Activated naive CD8-positive, alpha-beta T cell treated with anti-CD3 and anti-CD28 coated beads, Interleukin-2, amount 10 ng/mL, durations not matched to agents 7 days and 5 days (primary cell): ENCODE data around the gene HTR4. TPM values are rescaled to one million over a fixed set of nuclear protein-coding genes. Genes with fewer than 3 reads are reported as not detected.
"Not testable (repeated sequence)": the region's sequence is repeated elsewhere in the genome, so short reads cannot be mapped to it uniquely, and the experiment has no call there.

ENCODE experiments used
- ATAC-seq: fragments of 150-1000 bp; cut with Tn5 transposase; one replicate; pipeline ENCODE4 v1.10.0; 2021; ENCODE audit warnings: low read depth, moderate library complexity
- POLR2A ChIA-PET: fragments of 350-600 bp; sonication (Branson Sonifier 250); formaldehyde crosslinking; loops from one replicate; lab custom pipeline; 2021; ENCODE audit warnings: antibody characterized with exemption; lab: Charles Lee
- DNase-seq: peaks from one replicate; pipeline ENCODE4 v3.0.0; 2021
- H3K27ac Mint-ChIP-seq: one replicate; pipeline ENCODE4 v1.8.0; 2022; ENCODE audit warnings: mild to moderate bottlenecking, mixed read lengths
- H3K27me3 Mint-ChIP-seq: one replicate; pipeline ENCODE4 v1.8.0; 2022; ENCODE audit warnings: mild to moderate bottlenecking, moderate library complexity, mixed read lengths
- H3K36me3 Mint-ChIP-seq: one replicate; pipeline ENCODE4 v1.8.0; 2021; ENCODE audit warnings: mild to moderate bottlenecking, mixed read lengths
- H3K4me1 Mint-ChIP-seq: one replicate; pipeline ENCODE4 v1.8.0; 2021; ENCODE audit warnings: mixed read lengths
- H3K4me3 Mint-ChIP-seq: one replicate; pipeline ENCODE4 v1.8.0; 2022; ENCODE audit warnings: mild to moderate bottlenecking, moderate library complexity, mixed read lengths
- H3K9me3 Mint-ChIP-seq: one replicate; pipeline ENCODE4 v1.8.0; 2021; ENCODE audit warnings: mixed read lengths
- total RNA-seq, 2 experiments: library from RNA; stranded (reverse); gene quantifications; one replicate each; pipeline ENCODE4 v1.2.3, GENCODE V29; 2021

HTR4 gene
- total RNA-seq, 2 experiments from 2014 or later: not detected

DNA sequence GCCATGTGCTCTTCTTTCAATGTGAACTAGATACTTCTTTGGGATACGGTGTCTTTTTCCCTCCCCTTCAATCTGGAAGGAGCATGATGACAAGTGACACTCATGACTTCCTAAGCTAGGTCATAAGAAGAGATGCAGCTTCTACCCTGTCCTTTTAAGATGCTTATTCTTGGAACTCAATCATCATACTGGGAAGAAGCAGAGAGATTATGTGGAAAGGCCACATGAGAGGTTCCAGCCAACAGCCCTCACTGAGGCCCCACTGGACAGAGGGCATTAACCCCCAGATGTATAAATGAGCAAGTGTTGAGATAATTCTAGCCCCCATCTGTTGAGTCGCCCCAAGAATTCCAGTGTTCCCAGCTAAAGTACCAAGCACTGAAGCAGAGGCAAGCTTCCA is 29.3 kb upstream of the HTR4 start:
- no peak for DNase-seq
- Mint-ChIP-seq H3K4me1 (peaks cover 2% of the 10 kb centered on the region), H3K4me3 (no peak overlapping the region), H3K27ac (no peak overlapping the region), H3K36me3 (no peaks in the 10 kb centered on the region), H3K27me3 (peaks cover 2% of the 10 kb centered on the region), H3K9me3 (no peaks in the 10 kb centered on the region)
- POLR2A ChIA-PET: no interaction called here
- no peak for ATAC-seq

- H3K27me3 Mint-ChIP-seq: peaks cover 2% of the 10 kb centered on the region
- DNase-seq (no peak), ATAC-seq (no peak)
- no peaks in the 10 kb centered on the region for H3K36me3 Mint-ChIP-seq
- no peaks in the 10 kb centered on the region for H3K9me3 Mint-ChIP-seq
- no peak overlapping the region for H3K27ac Mint-ChIP-seq
- no peak overlapping the region for H3K4me3 Mint-ChIP-seq
- POLR2A ChIA-PET: no interaction called here
- peaks cover 2% of the 10 kb centered on the region for H3K4me1 Mint-ChIP-seq
These were observed 28.0 kb upstream of the HTR4 start for GRCh38 chr5:148682058-148683026.

DNA sequence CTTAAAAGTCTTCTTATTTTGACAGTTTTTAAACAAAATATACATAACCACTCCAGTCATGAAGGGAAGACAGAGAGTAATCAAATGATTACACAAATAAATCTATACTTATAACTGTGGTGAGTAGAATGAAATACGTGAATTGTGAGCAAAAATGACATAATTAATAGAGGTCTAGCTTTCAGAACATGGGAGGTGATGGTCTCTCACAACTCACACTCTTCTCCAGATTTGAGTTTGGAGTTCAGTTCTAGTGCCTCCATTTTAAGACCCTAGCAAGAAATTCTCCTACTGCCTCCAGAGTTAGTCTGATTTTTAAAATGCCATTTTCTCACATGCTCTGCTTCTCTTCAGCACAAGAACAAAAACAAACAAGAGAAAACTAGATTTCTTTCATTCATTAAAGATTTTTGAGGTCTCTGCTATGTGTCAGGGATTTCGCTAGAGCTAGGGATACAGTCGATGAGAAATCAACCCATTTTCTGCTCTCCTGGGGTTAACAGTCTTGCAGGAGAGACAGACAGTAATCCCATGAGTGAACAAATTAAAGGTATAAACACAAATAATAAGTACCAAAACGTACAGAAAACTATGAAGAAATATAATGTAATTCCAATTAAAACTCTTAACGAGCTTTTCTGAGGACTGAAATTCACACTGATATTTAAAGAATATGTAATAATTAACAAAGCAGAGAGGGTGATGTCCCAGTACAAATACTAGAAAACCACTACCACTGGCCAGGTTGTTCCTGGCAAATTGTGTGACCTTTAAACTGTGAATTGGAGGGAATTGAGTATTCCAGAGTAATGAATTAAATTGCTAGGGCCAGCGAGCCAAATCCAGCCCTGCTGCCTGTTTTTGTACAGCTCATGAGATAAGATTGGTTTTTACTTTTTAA is 27.1 kb upstream of the HTR4 start:
- Mint-ChIP-seq H3K4me1 (peaks cover 2% of the 10 kb centered on the region), H3K9me3 (no peaks in the 10 kb centered on the region), H3K36me3 (no peaks in the 10 kb centered on the region), H3K4me3 (no peak overlapping the region), H3K27me3 (peaks cover 2% of the 10 kb centered on the region), H3K27ac (no peak overlapping the region)
- ATAC-seq: no peak
- POLR2A ChIA-PET: no interaction called here
- no peak for DNase-seq

DNA sequence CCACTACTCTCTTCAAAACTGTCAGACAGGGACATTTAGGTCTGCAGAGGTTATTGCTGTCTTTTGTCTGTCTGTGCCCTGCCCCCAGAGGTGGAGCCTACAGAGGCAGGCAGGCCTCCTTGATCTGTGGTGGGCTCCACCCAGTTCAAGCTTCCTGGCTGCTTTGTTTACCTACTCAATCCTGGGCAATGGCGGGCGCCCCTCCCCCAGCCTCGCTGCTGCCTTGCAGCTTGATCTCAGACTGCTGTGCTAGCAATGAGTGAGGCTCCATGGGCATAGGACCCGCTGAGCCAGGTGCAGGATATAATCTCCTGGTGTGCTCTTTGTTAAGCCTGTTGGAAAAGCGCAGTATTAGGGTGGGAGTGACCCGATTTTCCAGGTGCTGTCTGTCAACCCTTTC is 19.4 kb upstream of the HTR4 start:
- H3K27me3 Mint-ChIP-seq, H3K4me1 Mint-ChIP-seq, ATAC-seq, POLR2A ChIA-PET, H3K4me3 Mint-ChIP-seq, DNase-seq, H3K9me3 Mint-ChIP-seq, H3K27ac Mint-ChIP-seq, H3K36me3 Mint-ChIP-seq: not testable (repeated sequence)

GRCh38 chr5:148666353-148666752 is 12.0 kb upstream of the HTR4 start:
- H3K36me3 Mint-ChIP-seq: no peaks in the 10 kb centered on the region
- H3K4me3 Mint-ChIP-seq: no peak overlapping the region
- H3K4me1 Mint-ChIP-seq: no peaks in the 10 kb centered on the region
- H3K27me3 Mint-ChIP-seq: peaks cover 4% of the 10 kb centered on the region
- POLR2A ChIA-PET: no interaction called here
- H3K9me3 Mint-ChIP-seq: no peaks in the 10 kb centered on the region
- H3K27ac Mint-ChIP-seq: no peak overlapping the region
- ATAC-seq: no peak
- no peak for DNase-seq

DNA sequence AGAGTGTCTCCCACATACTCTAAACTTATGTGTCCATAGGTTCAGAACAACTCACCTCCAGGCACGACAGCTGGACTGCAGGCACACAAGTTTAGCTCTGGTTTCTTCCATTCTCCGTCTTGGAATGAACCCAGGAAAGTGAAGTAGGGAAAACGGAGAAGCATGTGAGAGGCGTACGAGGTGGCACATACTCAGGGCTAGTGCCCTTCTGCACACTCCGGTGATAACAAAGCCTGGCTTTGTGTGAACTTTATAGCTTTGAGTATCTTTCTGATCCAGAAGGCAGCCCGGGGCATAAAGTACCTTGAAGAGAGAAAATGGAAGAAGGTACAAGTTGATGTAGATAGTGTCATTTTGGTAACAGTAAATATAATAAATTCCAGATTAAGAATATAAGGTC is 11.1 kb upstream of the HTR4 start:
- no peak overlapping the region for H3K4me3 Mint-ChIP-seq
- POLR2A ChIA-PET: no interaction called here
- no peaks in the 10 kb centered on the region for H3K9me3 Mint-ChIP-seq
- no peaks in the 10 kb centered on the region for H3K4me1 Mint-ChIP-seq
- ATAC-seq (no peak), DNase-seq (no peak)
- H3K27ac Mint-ChIP-seq: no peak overlapping the region
- H3K36me3 Mint-ChIP-seq: no peaks in the 10 kb centered on the region
- H3K27me3 Mint-ChIP-seq: peaks cover 4% of the 10 kb centered on the region

GRCh38 chr5:148663509-148663908 is 9.2 kb upstream of the HTR4 start:
- H3K36me3 Mint-ChIP-seq: no peaks in the 10 kb centered on the region
- H3K27ac Mint-ChIP-seq: no peak overlapping the region
- POLR2A ChIA-PET: no interaction called here
- H3K4me1 Mint-ChIP-seq: no peaks in the 10 kb centered on the region
- peaks cover 15% of the 10 kb centered on the region for H3K27me3 Mint-ChIP-seq
- H3K4me3 Mint-ChIP-seq: no peak overlapping the region
- no peak for ATAC-seq
- H3K9me3 Mint-ChIP-seq: no peaks in the 10 kb centered on the region
- no peak for DNase-seq

DNA sequence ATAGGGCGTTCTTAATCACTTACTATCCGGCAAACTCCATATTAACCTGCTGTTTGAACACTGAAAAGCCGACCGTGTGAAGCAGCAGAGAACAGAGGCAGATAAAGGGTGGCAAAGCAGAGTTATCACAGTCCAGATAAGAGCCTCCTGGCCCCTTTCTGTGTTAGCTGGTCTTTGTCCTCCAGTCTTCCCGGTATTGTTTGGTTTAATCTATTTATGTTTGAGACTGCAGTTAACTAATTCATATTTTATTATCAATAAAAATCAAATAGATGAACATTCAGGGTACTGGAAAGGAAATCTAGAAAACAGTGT is 6.0 kb upstream of the HTR4 start:
- peaks cover 32% of the 10 kb centered on the region for H3K27me3 Mint-ChIP-seq
- POLR2A ChIA-PET: no interaction called here
- H3K36me3 Mint-ChIP-seq: no peaks in the 10 kb centered on the region
- DNase-seq (no peak), ATAC-seq (no peak)
- no peaks in the 10 kb centered on the region for H3K9me3 Mint-ChIP-seq
- no peak overlapping the region for H3K4me3 Mint-ChIP-seq
- no peaks in the 10 kb centered on the region for H3K4me1 Mint-ChIP-seq
- no peak overlapping the region for H3K27ac Mint-ChIP-seq

- Mint-ChIP-seq H3K9me3 (no peaks in the 10 kb centered on the region), H3K27ac (no peak overlapping the region), H3K4me1 (no peaks in the 10 kb centered on the region), H3K4me3 (no peak overlapping the region), H3K27me3 (peaks cover 36% of the 10 kb centered on the region), H3K36me3 (no peaks in the 10 kb centered on the region)
- ATAC-seq (no peak), DNase-seq (no peak)
- POLR2A ChIA-PET: no interaction called here
These were observed 5.5 kb upstream of the HTR4 start for GRCh38 chr5:148659641-148660345.

GRCh38 chr5:148653291-148653835 is 964 bp downstream of the HTR4 start:
- H3K9me3 Mint-ChIP-seq: no peaks in the 10 kb centered on the region
- ATAC-seq (no peak), DNase-seq (no peak)
- POLR2A ChIA-PET: no interaction called here
- no peaks in the 10 kb centered on the region for H3K4me1 Mint-ChIP-seq
- H3K27me3 Mint-ChIP-seq: peaks cover 47% of the 10 kb centered on the region
- no peaks in the 10 kb centered on the region for H3K36me3 Mint-ChIP-seq
- H3K4me3 Mint-ChIP-seq: no peak overlapping the region
- H3K27ac Mint-ChIP-seq: no peak overlapping the region

DNA sequence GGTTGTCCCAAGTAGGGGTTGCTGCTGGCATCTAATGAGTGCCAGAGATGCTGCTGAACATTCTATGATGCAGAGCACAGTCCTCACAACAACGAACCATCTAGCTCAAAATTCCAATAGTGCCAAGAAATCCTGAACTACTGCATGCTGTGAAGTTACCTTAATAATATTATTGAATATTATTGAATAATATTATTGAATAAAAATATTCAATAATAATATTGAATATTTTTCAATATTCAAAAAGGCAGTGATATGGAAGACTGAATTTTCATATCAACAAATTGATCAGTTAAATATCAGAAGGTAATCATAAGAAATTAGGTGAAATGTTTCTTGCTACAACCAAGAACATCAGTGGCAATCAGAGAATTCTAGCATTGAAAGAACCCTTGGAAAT is 2.8 kb downstream of the HTR4 start:
- Mint-ChIP-seq H3K4me1 (no peaks in the 10 kb centered on the region), H3K9me3 (no peaks in the 10 kb centered on the region), H3K27ac (no peak overlapping the region), H3K36me3 (no peaks in the 10 kb centered on the region), H3K4me3 (no peak overlapping the region), H3K27me3 (peaks cover 44% of the 10 kb centered on the region)
- DNase-seq (no peak), ATAC-seq (no peak)
- POLR2A ChIA-PET: no interaction called here

DNA sequence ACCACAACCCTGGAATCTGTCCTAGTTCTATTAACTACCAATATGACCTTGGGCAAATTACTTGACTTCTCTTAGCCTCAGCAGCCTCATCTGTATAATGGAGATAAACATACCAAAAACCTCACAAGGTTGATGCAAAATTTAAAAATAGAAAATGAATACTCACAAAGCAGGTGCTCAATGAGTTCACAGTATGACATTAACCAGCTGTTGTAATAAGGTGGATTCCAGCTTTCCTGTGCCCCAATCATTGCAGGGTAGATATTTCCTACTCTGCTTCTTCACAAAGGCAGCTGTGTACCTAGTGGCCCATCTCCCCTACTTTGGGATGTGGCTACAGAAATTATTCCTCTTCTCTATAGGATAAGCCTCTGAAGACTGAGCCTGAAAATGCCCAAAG is 8.8 kb downstream of the HTR4 start:
- no peak for ATAC-seq
- H3K27me3 Mint-ChIP-seq: peaks cover 14% of the 10 kb centered on the region
- no peaks in the 10 kb centered on the region for H3K36me3 Mint-ChIP-seq
- H3K4me3 Mint-ChIP-seq: no peak overlapping the region
- no peaks in the 10 kb centered on the region for H3K4me1 Mint-ChIP-seq
- no peak overlapping the region for H3K27ac Mint-ChIP-seq
- no peak for DNase-seq
- POLR2A ChIA-PET: no interaction called here
- no peaks in the 10 kb centered on the region for H3K9me3 Mint-ChIP-seq

DNA sequence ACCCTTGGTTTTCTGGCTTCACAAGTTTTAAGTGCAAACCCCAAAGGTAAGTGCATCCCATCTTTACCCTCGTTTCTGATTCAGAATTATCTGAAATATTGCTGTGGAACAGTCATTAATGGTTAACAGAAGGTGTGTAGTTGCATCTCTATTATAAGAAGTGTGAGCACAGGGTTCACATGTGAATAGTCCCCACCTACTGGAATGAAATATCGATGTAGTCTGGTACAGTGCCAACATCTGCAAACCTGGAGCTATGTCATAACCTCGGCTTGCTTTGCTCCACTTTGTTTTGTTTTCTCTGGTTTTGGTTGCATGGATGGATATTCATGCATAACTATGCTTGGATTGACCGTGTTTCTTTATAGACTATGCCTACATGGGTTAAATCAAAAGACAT is 12.6 kb downstream of the HTR4 start:
- Mint-ChIP-seq H3K36me3 (no peaks in the 10 kb centered on the region), H3K27me3 (peaks cover 13% of the 10 kb centered on the region), H3K4me1 (no peaks in the 10 kb centered on the region), H3K9me3 (no peaks in the 10 kb centered on the region), H3K4me3 (no peak overlapping the region), H3K27ac (no peak overlapping the region)
- ATAC-seq (no peak), DNase-seq (no peak)
- POLR2A ChIA-PET: no interaction called here
